Activated naive CD4-positive, alpha-beta T cell treated with anti-CD3 and anti-CD28 coated beads, Interleukin-2, amount 10 ng/mL, durations not matched to agents 7 days and 5 days (primary cell): ENCODE measurements around the gene NTN5.
"Not testable (repeated sequence)": the region's sequence is repeated elsewhere in the genome, so short reads cannot be mapped to it uniquely, and the experiment has no call there.

Source experiments
- CTCF ChIA-PET: fragments of 350-600 bp; sonication (Branson Sonifier 250); formaldehyde crosslinking; loops from one replicate; lab custom pipeline; 2021; ENCODE audit warnings: antibody characterized with exemption; lab: Charles Lee
- DNase-seq: peaks from one replicate; pipeline ENCODE4 v3.0.0-alpha.2; 2020
- H3K27ac Mint-ChIP-seq: one replicate; pipeline ENCODE4 v1.8.0; 2021; ENCODE audit warnings: mild to moderate bottlenecking, moderate library complexity, mixed read lengths
- H3K27me3 Mint-ChIP-seq: one replicate; pipeline ENCODE4 v1.8.0; 2021; ENCODE audit warnings: mild to moderate bottlenecking, mixed read lengths
- H3K36me3 Mint-ChIP-seq: one replicate; pipeline ENCODE4 v1.8.0; 2021; ENCODE audit warnings: mixed read lengths
- H3K4me1 Mint-ChIP-seq: one replicate; pipeline ENCODE4 v1.8.0; 2021; ENCODE audit warnings: mixed read lengths
- H3K4me3 Mint-ChIP-seq: one replicate; pipeline ENCODE4 v1.8.0; 2021; ENCODE audit warnings: mild to moderate bottlenecking, moderate library complexity, mixed read lengths
- H3K9me3 Mint-ChIP-seq: one replicate; pipeline ENCODE4 v1.8.0; 2021; ENCODE audit warnings: mixed read lengths

NTN5 gene

DNA sequence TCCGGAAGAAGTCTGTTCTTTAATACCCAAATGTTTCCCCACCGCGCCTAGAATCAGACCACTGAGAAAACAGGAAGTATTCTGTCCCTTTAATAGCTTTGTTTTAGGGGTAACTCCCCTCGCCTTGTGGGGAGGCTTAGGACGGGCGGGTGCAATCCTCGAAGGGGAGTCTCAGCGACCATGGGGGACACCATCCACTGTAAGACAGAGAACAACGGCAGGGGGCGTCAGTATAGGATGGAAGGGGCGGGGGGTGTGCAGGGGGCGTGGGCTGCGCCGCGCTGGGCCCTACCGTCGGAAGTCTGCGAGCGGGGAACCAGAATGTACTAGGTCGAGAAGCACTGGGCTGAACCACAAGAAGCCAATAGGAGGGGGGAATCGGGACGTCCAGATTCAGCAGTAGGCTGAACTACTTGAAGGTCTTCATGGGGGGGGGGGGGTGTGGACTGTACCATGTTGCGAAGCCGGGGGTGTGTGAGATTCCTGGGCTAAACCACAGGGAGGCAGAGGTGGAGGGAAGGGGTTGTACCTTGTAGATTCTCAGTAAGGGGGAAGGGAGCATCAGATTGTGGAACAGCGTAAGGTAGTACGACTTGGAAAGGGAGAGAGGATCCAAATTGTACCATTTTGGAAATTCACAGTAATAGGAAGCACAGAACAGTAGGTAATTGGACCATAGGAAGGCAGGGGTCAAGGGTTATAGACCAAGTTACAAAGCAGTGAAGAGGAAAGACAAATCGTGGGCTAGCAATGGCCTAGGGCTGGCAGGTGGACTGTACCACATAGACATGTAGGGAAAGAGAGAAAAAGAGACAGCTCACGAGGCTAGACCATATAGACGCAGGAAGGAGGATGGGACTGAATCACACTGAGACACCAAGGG, 34.6 kb downstream of the NTN5 start:
- Mint-ChIP-seq H3K36me3 (peaks cover 6% of the 10 kb centered on the region), H3K27me3 (peaks cover 14% of the 10 kb centered on the region), H3K9me3 (no peaks in the 10 kb centered on the region), H3K27ac (peak overlapping the region; percentile 96), H3K4me3 (peak overlapping the region; percentile 88), H3K4me1 (peaks cover 44% of the 10 kb centered on the region)
- CTCF ChIA-PET = interaction anchor here (0.6 kb wide), 2 partner anchors 31 to 350 kb away, joined by 3 read pairs; no protein-coding TSS in a partner anchor
- peak; percentile 92 for DNase-seq

DNA sequence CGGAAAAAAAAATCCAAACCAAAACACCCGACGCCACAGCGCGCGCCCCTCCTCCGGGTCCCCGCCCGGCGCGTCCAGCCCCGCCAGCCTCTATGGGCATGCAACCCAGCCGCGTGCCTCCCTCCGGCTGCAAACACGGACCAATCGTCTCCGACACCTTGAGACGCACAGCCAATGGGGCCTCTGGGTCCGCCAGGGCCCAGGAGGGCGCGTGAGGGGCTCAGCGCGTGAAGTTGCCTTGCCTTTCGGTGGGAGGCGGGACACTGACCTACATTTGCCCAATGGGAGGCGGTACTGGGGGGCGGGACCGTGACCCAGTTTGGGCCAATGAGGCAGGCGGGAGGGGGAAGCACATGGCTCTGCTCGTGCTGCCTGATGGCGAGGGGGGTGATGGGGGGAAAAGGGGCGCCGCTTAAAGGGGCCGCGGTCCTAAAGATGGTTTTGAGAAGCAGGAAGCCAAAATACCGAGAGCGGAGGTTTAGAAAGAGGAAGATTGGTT, 35.3 kb downstream of the NTN5 start:
- peaks cover 48% of the 10 kb centered on the region for H3K4me1 Mint-ChIP-seq
- peaks cover 11% of the 10 kb centered on the region for H3K27me3 Mint-ChIP-seq
- no peaks in the 10 kb centered on the region for H3K9me3 Mint-ChIP-seq
- H3K36me3 Mint-ChIP-seq = peaks cover 9% of the 10 kb centered on the region
- CTCF ChIA-PET = no interaction called here
- H3K4me3 Mint-ChIP-seq = peak overlapping the region; percentile 88
- H3K27ac Mint-ChIP-seq = peak overlapping the region; percentile 96
- DNase-seq = peak; percentile 100

DNA sequence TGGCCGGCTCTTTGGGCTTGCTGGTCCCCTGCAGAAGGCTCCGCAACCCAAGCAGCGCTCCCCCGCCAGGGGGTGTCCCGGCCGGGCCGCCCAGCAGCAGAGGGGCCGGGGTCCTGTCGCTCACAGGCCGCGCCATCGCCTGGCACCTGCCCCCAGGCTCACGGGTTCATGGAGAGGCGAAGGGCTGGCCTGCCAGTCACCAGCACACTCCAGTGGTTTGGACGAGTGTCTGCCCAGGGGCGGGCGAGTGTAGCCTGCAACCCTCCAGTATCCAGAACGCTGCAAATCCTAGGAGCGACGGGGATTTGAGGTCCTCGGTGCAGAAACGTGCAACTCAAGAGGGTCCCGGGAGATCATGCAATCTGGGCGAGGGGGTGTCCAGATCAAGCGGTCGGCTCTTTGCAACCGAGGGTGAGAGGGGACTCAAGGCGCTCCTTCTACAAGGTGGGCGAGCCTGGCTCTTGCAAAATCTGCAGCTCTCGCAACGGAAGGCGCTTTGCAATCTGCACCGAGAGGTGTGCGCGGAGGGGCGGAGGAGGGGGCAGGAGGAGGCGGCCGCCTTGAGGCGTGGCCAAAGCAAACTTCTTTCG, 35.9 kb downstream of the NTN5 start, which contains the start of gene DBP:
DBP (minus strand) TSS at position 521 of the 590 bp plus-strand sequence; CDS start at position 136, 385 bp downstream.
- no peak for DNase-seq
- peaks cover 11% of the 10 kb centered on the region for H3K36me3 Mint-ChIP-seq
- peak within 1 kb of the TSS; percentile 96 for H3K27ac Mint-ChIP-seq
- CTCF ChIA-PET = no interaction called here
- peaks cover 51% of the 10 kb centered on the region for H3K4me1 Mint-ChIP-seq
- no peaks in the 10 kb centered on the region for H3K9me3 Mint-ChIP-seq
- H3K27me3 Mint-ChIP-seq = peaks cover 11% of the 10 kb centered on the region
- peak within 1 kb of the TSS; percentile 88 for H3K4me3 Mint-ChIP-seq

DNA sequence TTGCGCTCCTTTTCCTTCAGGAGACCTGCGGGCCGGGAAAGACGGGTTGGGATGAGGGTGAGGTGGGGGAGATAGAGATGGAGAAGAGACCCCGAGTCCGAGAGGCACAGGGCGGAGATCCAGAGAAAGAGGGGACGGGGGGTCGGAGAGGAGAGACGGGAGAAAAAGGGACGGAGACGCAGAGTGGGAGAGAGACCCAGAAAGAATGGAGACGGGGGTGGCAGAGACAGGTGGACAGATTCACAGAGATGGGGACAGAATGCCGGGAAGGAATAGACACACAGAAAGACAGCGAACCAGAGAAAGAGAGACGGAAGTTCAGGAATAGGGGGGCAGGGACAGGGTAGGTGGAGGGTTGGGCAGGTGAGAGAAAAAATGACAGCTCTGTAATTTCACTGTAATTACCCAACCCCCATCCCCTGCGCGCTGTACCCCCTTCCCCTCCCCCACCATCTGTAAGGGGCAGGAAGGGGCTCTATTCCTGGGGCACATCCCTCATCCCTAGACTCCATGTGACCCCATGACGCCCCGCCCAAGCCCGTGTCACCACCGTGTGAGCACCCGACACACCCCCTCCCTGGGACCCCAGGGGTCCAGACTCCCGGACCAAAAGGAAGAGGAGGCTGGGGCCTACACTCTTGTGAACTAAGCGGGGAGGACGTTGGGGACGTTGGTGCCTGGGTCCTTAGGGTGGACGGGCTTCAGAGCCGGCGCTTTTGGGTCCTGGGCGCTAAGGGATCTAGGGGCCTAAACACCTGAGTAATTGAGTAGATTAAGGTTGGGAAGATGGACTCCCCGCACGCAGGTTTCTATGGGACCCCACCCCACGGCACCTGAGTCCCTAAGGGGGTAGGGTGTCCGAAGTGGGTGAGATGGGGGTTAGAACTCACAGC, 36.6 kb downstream of the NTN5 start:
- peak; percentile 64 for DNase-seq
- Mint-ChIP-seq H3K4me1 (peaks cover 56% of the 10 kb centered on the region), H3K9me3 (no peaks in the 10 kb centered on the region), H3K27me3 (peaks cover 11% of the 10 kb centered on the region), H3K36me3 (peaks cover 18% of the 10 kb centered on the region), H3K27ac (peak overlapping the region; percentile 96), H3K4me3 (peak overlapping the region; percentile 88)
- CTCF ChIA-PET = no interaction called here

DNA sequence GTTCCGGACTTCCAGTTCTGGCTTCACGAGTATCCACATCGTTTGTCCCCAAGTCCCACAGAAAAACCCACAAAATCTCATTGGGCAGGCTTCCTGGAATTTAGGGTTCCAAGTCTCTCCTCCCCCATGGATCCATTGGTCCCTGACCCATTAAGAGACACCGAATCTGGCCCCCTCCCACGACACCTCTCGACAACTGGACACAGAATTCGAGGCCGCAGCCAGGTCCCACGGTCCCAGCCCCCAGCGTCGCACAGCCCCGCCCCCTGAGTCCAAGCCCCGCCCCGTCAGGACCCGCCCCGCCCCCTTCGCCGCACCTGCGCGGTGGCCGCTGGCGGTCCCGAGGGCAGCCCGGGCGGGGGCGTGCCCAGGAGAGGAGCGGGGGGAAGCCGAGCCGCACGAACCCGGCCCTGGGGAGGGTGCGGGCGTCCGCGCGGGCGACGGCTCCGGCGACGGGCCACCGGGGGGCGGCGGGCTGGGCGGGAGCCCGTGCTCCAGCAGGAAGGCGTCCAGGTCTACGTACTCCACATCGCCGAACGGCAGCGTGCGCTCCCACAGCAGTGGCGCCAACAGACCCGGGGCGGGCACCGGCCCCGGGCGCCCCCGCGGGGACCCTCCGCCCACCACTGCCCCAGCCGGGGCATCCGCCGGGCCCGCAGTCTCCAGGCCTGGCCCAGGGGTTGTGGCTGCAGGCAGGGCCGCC, 37.4 kb downstream of the NTN5 start:
- CTCF ChIA-PET = no interaction called here
- Mint-ChIP-seq H3K36me3 (peaks cover 18% of the 10 kb centered on the region), H3K27ac (peak overlapping the region; percentile 96), H3K4me3 (peak overlapping the region; percentile 88), H3K27me3 (peaks cover 11% of the 10 kb centered on the region), H3K9me3 (no peaks in the 10 kb centered on the region), H3K4me1 (peaks cover 64% of the 10 kb centered on the region)
- peak; percentile 82 for DNase-seq

- H3K4me3 Mint-ChIP-seq = peak overlapping the region; percentile 77
- H3K9me3 Mint-ChIP-seq = no peaks in the 10 kb centered on the region
- peak overlapping the region; percentile 91 for H3K27ac Mint-ChIP-seq
- peaks cover 26% of the 10 kb centered on the region for H3K36me3 Mint-ChIP-seq
- CTCF ChIA-PET = interaction anchor here (0.9 to 1.3 kb wide), 4 partner anchors 10 to 50 kb away, joined by 3 to 4 read pairs (median 4); partner anchors contain the start of genes CA11, RPL18 and SPHK2
- peaks cover 6% of the 10 kb centered on the region for H3K27me3 Mint-ChIP-seq
- H3K4me1 Mint-ChIP-seq = peaks cover 65% of the 10 kb centered on the region
- peak; percentile 95 for DNase-seq
Measured at GRCh38 chr19:48634424-48635262, 38.2 kb downstream of the NTN5 start.

DNA sequence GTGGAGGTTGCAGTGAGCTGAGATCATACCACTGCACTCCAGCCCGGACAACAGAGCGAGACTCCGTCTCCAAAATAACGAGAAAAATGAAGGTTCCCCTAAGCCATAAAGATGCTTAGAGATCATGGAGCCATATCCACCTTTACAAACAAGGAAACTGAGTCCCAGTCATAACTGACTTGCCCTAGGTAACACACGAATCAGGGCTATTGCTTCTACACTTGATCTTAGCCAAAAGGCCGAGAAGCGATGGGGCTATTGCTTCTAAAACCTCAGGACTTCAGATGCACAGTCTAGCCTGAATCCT, 38.8 kb downstream of the NTN5 start:
- Mint-ChIP-seq H3K36me3 (peaks cover 27% of the 10 kb centered on the region), H3K4me1 (peaks cover 62% of the 10 kb centered on the region), H3K9me3 (no peaks in the 10 kb centered on the region), H3K27me3 (peaks cover under 1% of the 10 kb centered on the region), H3K27ac (peak overlapping the region; percentile 91), H3K4me3 (peak overlapping the region; percentile 77)
- CTCF ChIA-PET = interaction anchor here (0.9 to 1.3 kb wide), 4 partner anchors 11 to 49 kb away, joined by 3 to 4 read pairs (median 4); partner anchors contain the start of genes CA11, RPL18 and SPHK2
- DNase-seq = no peak

DNA sequence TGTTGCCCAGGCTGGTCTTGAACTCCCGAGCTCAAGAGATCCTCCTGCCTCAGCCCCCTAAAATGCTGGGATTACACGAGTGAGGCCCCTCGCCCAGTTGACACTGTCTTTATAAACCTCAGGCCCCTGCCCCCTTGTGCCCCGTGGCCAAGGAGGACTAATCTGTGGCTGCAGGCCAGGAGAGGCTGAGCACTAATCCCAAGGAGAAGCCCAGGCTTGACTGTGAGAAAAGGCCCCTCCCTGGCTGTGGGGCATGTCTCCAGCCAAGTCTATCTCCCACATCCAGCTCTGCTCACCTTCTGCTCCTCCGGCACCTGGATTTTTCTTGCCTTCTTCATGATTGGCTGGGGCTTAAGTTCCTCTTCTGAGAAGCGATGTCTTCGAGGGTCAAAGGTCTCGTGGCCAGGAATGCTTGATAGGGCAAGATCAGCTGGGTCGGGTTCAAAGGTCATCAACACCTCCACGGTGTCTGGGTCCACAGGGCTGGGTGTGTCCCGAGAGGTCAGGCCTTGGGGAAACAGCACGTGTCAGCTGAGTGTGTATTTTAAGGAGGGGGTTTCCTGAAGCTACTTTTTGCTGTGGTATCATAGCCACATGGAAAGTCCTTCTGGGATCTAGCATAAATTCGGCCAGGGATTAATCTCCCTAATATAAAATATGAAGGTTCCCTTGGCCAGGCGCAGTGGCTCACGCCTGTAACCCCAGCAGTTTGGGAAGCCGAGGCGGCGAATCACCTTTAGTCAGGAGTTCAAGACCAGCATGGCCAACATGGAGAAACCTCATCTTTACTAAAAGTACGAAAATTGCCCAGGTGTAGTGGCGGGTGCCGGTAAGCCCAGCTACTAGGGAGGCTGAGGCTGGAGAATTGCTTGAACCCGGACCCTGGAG, 39.4 kb downstream of the NTN5 start:
- H3K4me3 Mint-ChIP-seq = peak overlapping the region; percentile 77
- peak overlapping the region; percentile 91 for H3K27ac Mint-ChIP-seq
- H3K9me3 Mint-ChIP-seq = no peaks in the 10 kb centered on the region
- CTCF ChIA-PET = interaction anchor here (0.9 to 1.3 kb wide), 3 partner anchors 12 to 49 kb away, joined by 3 to 4 read pairs (median 3); partner anchors contain the start of genes RPL18 and SPHK2
- no peaks in the 10 kb centered on the region for H3K27me3 Mint-ChIP-seq
- DNase-seq = no peak
- H3K4me1 Mint-ChIP-seq = peaks cover 56% of the 10 kb centered on the region
- H3K36me3 Mint-ChIP-seq = peaks cover 30% of the 10 kb centered on the region

DNA sequence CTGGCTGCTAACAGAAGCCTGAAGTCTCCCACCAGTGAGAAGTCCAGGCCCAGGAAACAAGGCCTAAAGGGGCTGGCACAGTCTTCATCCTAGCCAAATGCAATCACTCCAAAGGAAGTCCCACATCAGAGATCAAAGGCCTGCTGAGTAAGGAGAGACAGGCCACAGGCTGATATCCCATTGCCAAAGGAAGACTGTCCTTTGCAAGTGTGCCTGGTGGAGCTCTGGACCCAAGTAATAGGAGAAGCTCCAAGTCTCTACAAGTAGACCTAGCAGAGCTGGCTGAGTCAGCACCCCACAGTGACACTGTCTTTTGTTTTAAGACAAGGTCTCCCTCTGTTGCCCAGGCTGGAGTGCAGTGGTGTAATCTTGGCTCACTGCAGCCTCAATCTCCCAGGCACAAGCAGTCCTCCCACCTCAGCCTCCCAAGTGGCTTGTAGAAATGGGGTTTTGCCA, 40.1 kb downstream of the NTN5 start:
- no peaks in the 10 kb centered on the region for H3K9me3 Mint-ChIP-seq
- H3K4me3 Mint-ChIP-seq = no peak overlapping the region
- DNase-seq = no peak
- CTCF ChIA-PET = no interaction called here
- H3K36me3 Mint-ChIP-seq = peaks cover 29% of the 10 kb centered on the region
- H3K27me3 Mint-ChIP-seq = no peaks in the 10 kb centered on the region
- H3K27ac Mint-ChIP-seq = peak overlapping the region; percentile 74
- H3K4me1 Mint-ChIP-seq = peaks cover 50% of the 10 kb centered on the region

DNA sequence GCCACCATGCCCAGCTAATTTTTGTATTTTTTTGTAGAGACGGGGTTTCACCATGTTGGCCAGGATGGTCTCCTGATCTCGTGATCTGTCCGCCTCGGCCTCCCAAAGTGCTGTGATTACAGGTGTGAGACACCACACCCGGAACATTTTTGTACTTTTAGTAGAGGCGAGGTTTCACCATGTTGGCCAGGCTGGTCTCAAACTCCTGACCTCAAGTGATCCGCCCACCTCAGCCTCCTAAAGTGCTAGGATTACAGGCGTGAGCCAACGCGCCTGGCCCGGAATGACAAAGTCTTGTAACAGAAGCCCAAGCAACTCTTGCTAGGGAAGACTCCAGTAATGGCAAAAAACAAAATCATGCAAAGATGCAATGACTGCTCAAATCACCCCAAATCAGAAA, 40.5 kb downstream of the NTN5 start:
- peak overlapping the region; percentile 74 for H3K27ac Mint-ChIP-seq
- CTCF ChIA-PET, H3K27me3 Mint-ChIP-seq, H3K4me3 Mint-ChIP-seq, H3K9me3 Mint-ChIP-seq, DNase-seq: not testable (repeated sequence)
- peaks cover 50% of the 10 kb centered on the region for H3K4me1 Mint-ChIP-seq
- peaks cover 29% of the 10 kb centered on the region for H3K36me3 Mint-ChIP-seq

- H3K36me3 Mint-ChIP-seq = peaks cover 29% of the 10 kb centered on the region
- no peak overlapping the region for H3K27ac Mint-ChIP-seq
- peaks cover 56% of the 10 kb centered on the region for H3K4me1 Mint-ChIP-seq
- H3K4me3 Mint-ChIP-seq = no peak overlapping the region
- DNase-seq = no peak
- H3K9me3 Mint-ChIP-seq = no peaks in the 10 kb centered on the region
- no peaks in the 10 kb centered on the region for H3K27me3 Mint-ChIP-seq
- CTCF ChIA-PET = interaction anchor here (1.0 to 1.2 kb wide), 2 partner anchors 46 to 125 kb away, joined by 3 to 4 read pairs; no protein-coding TSS in a partner anchor
Measured at GRCh38 chr19:48631225-48631624, 41.6 kb downstream of the NTN5 start.
